Measurements from ENCODE around the gene NCAM2.

NCAM2 gene

DNA sequence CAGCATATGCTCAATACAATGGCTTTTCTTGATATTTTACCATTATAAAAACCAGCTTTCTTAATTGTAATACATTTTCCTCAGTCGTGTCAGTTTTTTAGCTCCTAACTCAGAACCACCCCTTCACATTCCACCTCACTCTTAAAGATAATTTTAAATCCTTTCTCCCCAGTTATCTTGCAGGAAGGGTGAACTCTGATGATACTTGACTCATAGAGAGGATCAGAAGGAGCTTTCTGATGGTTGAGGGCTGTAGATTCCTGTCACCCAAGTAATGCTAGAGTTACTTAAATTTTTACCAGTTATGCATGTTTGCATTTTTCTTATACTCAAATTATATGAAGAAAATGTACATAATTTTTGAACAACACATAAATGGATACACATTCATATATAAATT, 233.7 kb downstream of the NCAM2 start:
- DNase-seq = no peak

DNA sequence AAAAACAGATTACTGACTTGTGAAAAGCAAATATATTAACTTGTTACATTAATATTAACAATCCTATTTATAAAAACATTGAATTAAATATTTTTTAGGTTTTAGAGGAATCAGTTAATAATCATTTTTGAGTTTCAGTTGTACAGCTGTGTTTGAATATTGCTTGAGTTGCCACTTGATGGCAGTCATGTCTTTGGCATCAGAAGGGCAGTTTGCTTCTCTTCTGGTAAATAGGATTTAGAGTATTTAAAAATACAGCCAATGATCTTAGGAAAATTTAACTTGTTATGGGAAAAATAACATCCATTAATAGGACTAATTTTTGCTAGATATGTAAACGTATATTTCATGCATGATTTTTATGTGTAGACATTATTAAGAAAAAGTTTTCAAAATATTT, 234.1 kb downstream of the NCAM2 start:
- DNase-seq = no peak

DNA sequence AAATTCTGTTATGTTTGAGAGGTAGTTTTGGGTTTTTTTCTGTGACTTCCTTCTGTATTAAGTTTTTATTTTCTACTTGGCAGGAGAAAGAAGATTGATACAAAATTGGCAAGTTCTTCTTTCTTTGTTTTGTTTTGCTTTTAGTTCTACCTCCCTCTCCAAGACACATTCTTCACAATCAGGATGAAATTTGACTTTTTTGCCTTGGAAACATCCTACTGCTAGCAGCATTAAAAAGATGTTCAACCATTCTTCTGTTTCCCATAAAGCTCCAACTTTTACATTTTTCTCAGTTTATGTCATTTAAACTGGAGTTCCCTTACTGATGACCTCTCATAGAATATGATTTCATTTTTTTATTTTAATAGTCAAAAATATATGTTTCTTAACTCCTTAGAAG, 234.8 kb downstream of the NCAM2 start:
- DNase-seq = no peak

DNA sequence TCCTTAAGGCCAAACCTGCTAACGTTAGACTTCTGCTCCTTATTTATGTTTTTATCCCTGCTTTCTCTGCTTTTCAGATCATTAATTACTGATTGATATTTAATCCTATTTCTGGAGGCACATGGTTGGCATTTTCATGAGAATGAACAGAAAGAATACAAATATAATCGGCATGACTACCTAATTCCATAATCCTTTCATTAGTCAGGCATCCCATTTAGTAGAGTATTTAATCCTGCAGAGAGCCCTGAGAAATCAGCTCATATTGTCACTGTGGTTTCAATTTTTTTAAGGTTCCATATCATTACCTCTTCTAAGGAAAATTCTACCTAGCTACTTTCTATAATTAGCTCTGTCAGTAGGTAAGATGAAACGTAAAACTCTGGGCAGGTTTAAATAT, 238.8 kb downstream of the NCAM2 start:
- DNase-seq = no peak

DNA sequence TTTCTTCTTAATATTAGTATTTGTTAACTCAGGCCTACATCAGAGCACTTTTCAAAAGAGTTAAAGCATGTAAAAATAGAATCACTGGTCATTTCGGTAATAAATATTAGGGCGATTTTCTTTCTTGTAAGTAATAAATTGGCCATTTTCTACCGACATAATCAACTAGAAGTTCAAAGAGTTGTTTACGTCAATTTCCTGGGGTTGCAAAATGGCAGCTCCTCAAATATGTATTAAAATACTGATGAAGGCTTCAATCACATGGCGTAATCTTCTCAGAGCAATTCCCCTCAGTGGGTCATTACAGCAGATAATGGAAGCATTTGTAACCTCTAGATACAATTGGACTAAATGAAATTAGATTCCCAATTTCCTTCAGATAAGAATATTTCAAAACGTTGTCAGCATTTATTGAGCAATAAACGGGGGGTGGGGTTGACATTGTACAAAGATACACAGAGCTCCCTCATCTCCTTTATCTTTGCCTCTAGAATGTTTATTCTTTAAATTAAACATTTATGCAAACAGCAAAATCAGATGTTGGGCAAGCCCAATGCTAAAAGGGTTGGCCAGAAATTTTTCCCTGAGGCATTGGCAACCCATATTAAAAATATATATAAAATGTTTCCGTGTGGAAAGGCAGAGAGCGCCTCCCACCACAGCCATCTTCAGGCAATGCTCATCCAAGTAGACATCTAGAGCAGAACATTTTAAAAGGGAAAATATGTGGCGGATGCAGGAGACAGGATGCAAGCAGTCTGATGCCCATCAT, 240.6 kb downstream of the NCAM2 start:
- DNase-seq = no peak

DNA sequence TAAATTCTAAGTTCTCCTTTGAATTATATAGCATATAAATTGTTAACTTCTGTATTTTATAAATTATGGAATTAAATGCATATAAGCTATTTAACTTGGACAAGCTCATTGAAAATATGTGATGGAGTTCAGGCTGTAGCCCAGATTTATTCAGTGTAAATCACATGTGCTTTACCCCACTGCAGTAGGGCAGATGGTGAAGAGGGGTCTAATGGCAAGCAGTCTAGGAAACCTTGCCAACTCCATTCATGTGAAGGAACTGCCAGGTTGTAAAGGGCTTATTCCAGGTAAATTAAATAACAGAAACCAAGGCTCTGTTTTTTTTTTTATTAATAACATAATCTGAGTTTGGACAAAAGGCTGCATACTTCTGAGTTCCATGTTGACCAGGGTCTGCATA, 243.2 kb downstream of the NCAM2 start:
- DNase-seq = no peak

DNA sequence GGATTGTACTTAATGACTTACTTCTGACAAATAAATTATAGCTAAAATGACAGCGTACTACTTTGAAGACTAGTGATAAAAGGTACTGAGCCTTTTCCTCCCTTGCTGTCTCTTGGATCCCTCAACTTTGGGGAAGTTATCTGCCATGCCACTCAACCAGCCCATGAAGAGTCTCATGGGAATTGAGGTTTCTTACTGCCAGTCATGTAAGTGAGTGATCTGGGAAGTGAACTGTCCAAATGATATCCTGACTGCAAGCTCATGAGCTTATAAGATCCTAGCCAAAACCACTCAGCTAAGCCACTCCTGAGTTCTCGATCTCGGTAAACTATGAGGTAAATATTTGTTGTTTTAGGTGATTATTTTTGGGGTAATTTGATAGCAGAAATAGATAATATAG, 247.8 kb downstream of the NCAM2 start:
- no peak for DNase-seq

DNA sequence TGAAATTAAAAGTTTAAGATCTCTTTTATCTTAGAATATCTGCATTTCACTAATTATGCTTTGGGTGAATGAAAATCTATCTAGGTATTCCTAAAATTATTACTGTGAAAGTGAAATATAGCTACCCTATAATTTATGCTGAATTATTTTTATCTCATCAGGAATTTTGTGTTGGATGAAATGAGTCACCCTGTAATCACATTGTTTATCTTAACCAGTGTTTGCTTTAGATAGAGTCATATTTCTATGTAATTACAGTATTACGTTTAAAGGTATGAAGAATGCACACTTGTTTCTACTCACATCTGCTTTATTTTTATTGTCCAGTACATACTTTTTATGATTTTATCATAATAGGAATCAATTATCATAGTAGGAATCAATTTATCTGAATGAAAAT, 249.2 kb downstream of the NCAM2 start:
- no peak for DNase-seq

DNA sequence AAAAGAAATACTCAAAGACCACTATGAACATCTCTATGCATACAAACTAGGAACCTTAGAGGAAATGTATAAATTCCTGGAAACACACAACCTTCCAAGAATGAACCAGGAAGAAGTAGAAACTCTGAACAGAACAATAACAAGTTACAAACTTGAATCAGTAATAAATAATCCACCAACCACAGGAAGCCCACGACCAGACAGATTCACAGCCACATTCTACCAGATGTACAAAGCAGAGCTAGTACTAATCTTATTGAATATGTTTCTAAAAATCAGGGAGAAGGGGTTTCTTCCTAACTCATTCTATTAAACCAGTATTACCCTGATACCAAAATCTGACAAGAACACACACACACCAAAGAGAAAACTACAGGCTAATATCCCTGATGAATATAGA, 263.8 kb downstream of the NCAM2 start:
- no peak for DNase-seq

DNA sequence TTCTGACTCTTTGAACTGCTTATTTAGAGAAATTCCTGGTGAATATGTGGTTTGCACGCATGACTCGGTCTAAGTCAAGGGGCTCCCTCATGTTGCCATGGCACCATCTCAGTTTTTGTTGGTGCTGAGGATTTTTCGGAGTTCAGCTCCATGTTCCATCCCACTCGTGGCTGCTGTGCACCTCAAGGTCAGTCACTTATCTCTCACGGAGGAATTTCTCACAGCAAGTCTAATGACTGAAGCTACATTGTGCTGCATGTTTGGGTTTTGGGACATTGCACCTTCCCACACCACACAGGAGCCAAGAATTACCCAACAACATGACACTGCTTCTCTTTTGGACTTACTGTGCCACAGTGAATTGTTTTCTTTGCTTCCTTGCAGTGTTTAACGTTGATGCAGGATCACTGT, 269.9 kb downstream of the NCAM2 start:
- DNase-seq = no peak

DNA sequence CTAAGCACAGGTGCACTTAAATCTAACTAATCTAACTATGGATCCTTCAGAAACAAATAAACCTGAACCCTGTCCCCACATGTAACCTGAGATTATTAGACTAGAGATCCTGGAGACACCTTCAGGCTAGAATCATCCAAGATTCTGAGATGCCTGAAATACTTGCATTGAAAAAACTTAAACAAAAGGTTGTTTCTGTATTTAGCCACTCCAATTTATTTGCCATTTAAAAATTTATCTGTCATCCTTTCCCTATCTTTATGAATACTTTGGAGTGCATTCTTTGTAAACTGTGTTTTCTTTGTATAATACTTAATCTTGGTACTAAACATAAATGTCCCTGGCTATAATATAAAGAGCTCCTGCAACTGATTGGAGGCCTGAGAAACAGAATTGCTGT, 270.7 kb downstream of the NCAM2 start:
- DNase-seq = no peak

DNA sequence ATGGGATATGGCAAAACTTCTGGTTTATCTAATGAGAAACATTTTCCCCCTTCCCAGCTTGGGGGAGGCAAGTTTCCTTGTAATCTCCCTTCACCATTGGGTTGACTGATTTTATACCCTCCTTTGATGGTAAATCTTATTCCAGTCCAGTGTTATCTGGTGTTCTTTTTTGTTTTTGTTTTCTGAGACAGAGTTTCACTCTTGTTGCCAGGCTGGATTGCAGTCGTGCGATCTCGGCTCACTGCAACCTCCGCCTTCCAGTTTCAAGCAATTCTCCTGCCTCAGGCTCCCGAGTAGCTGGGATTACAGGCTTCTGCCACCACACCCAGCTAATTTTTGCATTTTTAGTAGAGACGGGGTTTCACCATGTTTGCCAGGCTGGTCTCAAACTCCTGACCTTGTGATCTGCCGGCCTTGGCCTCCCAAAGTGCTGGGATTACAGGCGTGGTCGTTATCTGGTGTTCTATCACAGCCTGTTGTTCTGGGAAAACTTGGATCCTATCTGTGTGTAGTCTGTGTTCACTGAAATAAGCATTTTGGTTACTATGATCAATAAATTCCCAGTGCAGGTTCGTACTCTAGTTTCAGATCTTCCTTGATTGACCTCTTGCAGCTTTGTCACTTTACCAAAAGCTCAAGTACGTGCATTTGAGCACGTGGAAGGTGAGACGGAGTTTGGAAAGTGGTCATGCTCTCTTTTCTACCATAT, 281.1 kb downstream of the NCAM2 start:
- no peak for DNase-seq

DNA sequence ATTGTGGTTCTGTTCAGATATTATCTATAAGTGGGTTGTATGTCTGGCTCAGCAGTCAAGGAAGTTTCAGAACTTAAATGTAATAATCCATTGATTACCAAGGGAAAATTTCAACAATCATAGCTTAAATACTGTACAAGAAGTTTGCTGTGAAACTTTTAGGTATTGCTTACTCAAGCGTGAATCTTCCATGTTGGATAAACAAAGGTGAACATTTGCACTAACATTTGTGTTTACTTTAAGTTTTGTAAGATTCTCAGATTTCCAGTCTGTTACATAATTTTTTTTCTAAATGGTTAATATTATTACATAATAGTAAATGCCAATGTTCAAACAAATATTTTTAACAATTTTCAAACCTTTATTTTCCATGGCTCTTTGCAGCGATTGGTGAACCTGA, 285.6 kb downstream of the NCAM2 start:
- DNase-seq = no peak

DNA sequence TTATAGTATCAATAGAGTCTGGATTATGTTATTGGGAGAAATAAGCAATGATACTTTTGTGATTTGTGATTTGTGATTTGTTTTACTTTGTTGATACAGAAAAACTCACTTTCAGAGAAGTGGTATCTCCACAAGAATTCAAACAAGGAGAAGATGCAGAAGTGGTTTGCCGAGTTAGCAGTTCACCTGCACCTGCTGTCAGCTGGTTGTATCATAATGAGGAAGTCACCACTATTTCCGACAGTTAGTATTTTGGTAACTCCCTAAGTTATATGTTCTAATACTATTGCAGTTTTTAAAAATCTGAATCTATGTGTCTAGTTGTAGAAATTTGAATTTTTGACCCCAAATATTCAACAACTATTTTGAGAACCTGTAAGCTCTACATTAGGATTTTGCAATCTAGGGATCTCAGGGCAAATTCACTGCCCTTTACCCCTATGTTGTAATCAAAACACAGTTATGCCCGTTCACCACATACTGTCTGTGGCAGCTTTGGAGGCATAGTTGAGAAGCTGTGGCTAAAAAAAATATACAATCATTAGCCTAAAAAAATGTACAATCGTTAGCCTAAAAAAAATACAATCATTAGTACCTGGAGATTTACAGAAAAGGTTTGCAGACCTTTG, 288.1 kb downstream of the NCAM2 start:
- no peak for DNase-seq

DNA sequence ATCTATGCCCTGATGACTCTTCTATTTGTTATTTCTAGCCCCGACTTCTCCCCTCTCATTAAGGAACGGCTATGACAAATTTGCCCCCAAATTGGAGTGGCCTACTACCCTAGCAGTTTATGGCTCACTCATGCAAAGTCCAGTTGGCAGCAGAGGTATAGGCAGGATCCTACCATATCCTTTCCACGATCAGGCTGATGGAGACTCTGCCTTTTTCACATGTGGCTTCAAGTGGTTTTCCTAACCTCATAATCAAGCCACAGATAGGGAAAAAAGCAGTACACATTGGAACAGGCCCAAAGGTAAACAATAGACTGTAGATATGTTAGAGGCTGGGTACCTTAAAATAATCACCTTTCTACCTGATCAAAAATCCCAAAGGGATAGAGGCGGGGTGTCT, 292.5 kb downstream of the NCAM2 start:
- no peak for DNase-seq

DNA sequence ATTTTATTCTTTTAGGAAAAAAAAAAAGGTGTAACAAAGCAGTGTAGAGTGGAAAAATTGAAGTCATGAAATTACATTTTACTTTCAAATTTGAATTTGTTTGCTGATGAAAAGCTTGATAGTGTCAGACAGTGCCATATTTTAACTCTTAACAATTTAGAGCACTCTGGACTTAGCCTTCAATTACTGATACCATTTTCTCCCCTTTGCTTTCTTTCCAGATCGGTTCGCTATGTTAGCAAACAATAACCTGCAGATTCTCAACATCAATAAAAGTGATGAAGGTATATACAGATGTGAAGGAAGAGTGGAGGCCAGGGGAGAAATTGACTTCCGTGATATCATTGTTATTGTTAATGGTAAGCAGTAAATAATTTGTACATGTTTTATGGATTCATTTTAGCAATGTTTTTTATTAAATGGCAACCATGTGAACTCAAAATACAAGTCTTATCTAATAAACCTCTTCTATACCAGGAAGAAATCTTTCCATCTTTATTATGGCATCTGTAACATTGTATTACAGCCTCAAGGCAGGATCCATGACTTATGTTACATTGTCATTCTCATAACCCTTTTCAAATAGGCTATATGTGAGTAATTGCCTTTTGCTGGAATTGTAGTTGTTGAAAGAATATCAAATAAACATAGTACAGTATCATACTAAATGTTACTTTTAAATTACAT, 293.8 kb downstream of the NCAM2 start:
- DNase-seq = no peak

DNA sequence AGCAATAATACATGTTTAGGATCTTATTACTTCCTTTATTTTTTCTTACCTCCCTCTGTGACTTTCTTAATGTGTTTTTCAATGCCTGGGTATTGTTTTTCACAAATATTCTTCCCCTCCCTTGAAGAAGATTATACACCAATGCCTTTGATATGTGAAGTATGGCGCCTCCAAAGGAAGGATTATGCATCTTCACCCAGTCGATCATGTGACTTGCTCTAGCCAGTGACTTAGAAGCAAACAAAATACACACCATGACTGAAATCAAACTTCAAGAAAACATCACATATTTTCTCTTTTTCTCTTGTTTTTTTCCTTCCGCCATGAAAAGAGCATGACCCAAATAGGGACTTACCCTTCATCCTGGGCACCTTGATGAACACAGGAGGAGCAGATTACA, 297.1 kb downstream of the NCAM2 start:
- no peak for DNase-seq

DNA sequence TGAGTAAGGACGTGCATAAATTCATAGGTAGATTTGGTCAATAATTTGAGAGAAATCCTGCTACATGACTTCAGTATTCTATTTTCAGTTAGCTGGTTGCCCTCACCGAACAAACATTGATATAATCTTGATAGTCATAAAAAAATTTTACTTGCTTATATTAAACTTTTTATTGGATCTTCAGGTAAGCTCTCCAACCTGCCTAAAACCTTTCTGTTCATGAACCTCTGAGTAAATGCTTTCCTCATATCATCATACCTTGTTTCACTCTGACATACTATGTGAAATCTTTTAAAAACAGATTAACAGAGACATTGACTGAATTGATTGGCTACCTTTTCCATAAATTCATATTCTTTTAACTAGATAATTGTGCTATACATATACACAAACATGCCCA, 299.0 kb downstream of the NCAM2 start:
- no peak for DNase-seq

DNA sequence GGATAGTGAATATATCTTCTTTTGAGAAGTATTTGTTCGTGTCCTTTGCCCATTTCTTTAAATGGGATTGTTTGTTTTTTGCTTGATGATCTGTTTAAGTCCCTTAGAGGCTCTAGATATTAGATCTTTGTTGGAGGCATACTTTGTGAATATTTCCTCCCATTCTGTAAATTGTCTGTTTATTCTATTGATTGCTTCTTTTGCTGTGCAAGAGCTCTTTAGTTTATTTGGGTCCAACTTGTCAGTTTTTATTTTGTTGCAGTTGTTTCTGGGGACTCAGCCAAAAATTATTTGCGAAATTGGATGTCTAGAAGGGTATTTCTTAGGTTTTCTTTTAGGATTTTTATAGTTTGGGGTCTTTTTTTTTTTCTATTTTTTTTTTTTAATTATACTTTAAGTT, 302.8 kb downstream of the NCAM2 start:
- DNase-seq = no peak

DNA sequence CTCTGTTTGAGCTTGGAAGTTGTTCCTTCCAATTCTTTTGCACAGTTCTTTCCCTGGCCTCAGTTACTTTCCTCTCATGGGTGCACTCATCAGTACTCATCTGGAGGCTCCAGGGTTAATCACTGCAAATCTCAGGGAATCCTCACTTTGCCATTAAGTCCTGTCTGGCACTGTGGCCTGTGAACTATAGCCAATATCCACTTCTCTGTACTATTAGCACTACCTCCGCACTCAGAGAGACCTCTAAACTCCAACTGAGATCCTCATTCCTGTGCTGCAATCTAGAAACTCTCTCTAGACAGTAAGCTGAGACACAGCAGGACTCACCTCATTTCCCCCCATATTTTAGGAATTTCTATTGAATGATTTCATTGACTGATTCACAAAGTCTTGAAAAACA, 311.3 kb downstream of the NCAM2 start:
- no peak for DNase-seq

DNA sequence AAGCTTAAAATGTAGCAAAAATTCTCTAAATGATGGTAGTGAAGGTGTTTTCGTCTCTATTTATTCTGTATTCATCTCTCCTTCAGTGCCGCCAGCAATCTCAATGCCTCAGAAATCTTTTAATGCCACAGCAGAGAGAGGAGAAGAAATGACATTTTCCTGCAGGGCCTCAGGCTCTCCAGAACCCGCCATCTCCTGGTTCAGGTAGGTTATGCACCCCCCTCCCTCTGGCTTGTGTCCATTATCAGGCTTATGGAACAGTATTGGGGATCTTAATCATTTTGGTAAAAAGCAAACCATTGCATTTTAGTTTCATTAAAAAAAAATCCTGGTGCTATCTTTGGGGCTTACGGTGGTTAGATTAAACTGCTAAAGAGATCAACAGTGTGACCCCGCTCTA, 326.1 kb downstream of the NCAM2 start:
- DNase-seq = no peak

DNA sequence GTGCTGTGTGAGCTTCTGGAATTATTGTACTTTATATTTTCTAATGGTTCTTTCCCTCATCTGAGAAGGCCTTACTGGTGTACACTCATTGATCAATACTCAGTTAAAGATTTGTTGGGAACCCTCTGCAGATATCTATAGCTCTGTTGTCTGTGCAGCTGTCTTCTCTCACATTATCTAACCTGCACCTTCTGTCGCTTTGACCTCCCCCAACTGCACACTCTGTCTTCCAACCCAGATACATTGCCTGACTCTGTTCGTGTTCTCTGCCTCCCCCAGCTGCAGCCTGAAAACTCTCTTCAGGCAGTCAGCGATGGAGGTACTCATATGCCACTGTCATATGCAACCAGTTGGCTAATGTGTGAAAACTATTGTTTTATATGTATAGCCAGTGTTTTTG, 334.3 kb downstream of the NCAM2 start:
- no peak for DNase-seq

DNA sequence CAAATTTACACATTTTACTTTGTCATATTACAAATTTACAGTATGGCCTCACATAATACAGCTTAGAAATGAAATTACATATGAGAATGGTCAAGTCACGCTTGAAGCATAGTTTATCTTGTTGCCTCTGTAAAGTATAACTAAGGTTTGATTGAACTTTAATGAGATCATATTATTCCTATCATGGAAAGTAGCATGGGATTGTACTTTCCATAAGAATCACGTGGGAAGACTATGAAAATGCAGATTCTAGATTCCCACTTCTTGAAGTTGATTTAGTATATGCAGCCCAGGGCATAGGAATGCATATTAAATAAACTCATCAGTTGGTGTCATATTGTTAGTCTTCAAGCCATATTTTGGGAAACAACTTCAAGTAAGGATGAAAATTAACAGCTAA, 342.8 kb downstream of the NCAM2 start:
- DNase-seq = no peak

DNA sequence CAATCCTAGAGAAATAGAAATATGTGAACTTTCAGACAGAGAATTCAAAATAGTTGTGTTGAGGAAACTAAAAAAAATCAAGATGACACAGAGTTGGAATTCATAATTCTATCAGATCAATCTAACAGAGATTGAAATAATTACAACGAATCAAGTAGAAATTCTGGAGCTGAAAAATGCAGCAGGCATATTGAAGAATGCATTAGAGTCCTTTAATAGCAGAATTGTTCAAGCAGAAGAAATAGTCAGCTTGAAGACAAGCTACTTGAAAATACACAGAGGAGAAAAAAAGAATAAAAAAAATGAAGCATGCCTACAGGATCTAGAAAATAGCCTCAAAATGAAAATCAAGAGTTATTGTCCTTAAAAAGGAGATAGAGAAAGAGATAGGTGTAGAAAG, 347.1 kb downstream of the NCAM2 start:
- no peak for DNase-seq
